HG02970 (cell line): ENCODE data around the gene AFAP1.

Source experiments
- ATAC-seq: cut with Tn5 transposase; IDR thresholded peaks from one replicate; pipeline ENCODE4 v1.9.1; 2021; ENCODE audit warnings: mild to moderate bottlenecking, moderate library complexity, moderate number of reproducible peaks; ENCODE audit not compliant: unreplicated experiment, low FRiP score

Gene AFAP1

DNA sequence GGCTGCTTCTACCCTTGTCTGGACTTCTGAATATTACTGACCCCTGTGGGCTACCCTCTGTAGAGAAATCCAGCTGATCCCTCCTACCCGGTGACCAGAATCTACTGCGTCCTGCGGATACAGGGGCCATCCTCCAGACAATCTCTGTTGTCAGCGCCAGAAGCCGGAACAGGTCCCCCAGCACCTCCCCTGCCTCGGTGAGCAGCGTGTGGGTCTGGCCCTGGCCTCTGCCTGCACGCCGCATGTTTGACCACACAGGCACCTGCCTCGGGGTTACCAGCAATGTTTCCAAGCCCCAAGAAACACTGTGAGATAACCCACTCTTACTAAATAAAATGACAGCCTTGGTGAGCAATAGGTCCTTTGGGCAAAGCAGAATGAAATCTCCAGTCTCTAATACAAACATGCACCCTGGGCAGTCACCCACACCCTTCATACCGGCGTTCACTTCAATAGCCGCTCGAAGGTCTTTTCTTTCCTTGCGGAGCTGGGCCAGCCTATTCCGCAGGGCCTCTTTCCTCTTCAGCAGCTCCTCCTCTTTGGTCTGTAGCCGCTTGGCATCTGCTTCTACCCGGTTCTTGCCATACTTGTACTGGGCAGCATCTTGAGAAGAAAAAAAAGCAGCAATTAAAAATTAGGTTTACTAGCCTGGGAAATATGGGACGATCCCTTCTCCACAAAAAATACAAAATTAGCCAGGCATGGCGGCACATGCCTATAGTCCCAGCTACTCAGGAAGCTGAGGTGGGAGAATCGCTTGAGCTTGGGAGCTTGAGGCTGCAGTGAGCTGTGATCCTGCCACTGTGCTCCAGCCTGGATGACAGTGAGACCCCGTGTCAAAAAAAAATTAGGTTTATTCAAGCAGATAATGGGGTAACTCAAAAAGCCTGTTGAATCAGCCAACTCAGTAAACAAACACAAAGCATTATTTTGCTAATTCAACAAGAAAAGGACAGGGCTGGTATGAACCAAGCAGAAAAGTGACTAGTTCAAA lies 165.1 kb downstream of the AFAP1 start:
- no peak for ATAC-seq

DNA sequence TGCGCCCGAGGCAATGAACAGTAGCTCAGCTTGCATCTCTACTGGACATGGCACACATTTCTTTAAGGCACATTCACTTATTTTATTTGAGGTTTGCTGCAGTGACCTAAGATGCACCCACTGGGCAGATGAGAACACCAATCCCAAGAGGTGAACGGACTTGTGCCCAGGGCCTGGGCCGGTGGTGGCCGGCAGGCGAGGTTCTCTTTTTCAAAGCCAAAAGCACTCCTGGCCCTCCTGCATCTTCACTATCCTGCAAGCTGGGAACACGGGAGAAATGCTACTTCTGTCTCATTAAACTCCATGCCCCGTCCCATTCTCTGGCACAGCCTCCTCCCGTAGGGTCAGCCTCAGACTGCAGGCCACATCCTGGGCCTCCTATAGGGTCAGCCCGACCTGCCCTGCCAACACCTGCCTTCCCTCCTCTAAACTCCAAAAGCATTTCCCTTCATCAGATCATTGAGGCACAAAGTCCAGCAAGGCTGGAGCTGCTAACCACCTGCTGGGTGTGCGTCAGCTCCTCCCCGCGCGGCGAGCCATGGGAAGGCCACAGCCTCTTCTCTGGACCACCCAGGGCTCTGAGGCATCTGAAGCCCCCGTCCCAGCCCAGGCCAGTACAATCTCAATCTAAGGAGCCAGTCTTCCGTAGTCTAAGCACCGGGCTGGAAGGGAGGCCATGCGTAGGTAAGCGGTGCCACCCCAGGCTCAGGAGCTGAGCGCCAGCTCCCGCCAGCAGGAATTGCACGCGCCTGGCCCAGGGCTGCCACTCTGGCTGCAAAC lies 166.1 kb downstream of the AFAP1 start:
- no peak for ATAC-seq

GRCh38 chr4:7772711-7773385 lies 166.8 kb downstream of the AFAP1 start:
- ATAC-seq = no peak

- ATAC-seq = no peak
These were observed 167.8 kb downstream of the AFAP1 start for GRCh38 chr4:7771541-7772507.

GRCh38 chr4:7771056-7771455 lies 168.6 kb downstream of the AFAP1 start:
- no peak for ATAC-seq

GRCh38 chr4:7770224-7771050 lies 169.2 kb downstream of the AFAP1 start:
- ATAC-seq = no peak

GRCh38 chr4:7769396-7770223 lies 170.1 kb downstream of the AFAP1 start:
- ATAC-seq = no peak

- no peak for ATAC-seq
These were observed 170.9 kb downstream of the AFAP1 start for GRCh38 chr4:7768736-7769135.

- no peak for ATAC-seq
These were observed 171.7 kb downstream of the AFAP1 start for GRCh38 chr4:7767966-7768365.

GRCh38 chr4:7767526-7767925 lies 172.1 kb downstream of the AFAP1 start:
- no peak for ATAC-seq

DNA sequence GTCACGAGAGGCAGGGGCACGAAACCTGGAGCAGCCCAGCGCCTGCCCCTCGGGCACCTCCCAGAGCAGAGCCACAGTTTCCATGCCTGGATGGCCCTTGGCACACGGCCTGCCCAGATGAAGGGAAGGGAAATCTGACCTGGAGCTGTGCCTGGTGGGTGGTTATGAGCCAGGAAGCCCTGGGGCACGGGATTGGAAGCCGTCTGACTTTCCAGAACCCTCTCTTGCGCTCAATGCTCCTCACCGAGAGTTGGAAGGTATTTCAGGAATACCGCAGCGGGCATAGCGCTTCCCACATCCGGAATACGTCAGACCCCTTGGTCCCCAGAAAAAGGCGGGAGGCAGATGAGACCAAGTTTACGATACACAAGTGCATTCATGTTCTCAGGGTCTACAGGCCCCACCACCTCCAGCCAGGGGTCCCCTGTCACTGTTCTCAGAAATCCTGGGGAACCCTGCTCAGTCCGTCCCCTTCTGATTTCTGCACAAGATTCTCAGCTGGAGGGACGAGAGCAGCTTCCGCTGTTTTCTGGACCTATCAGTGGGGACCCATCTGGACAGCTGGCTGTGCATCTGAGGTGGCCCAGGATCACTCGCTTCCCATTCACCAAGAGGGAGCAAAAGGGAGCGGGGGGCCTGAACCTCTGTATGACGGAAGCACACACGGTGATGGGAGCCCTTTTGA lies 172.9 kb downstream of the AFAP1 start:
- no peak for ATAC-seq

DNA sequence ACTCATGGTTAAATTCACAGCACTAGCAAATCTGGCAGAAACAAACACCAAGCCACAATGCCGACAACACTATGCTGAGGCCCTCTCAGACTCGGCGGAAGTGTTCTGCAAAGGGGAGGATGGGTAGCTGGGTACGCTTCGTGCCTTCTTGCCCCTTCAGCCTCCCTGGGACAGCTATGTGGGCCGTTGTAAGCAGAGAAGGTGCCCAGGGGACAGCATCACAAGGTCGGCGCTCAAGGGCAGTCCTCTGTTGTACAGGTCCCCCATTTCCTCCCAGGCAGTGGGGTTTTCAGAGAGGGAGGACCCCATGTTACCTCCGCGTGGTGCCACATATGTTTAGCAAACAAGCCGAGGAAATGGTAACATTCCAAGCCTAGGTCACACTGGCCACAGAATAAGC lies 173.6 kb downstream of the AFAP1 start:
- no peak for ATAC-seq

DNA sequence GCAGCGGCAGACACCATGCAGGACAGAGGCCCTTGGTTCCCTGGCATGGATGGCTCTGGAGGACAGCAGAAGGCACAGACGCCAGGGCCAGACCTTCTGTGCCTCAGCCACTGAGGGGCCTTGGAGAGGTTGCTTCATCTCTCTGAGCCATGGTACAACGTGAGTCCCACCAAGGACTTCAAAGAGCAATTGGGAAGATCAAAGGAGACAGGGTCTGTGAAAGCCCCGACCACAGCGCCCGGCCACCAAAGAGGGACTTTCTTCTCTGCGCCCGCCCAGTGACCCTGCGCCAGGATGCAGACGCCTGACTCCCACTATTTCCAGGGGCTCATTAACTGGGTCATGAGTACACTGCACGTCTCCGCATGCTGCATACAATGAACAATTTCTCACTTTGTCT lies 174.0 kb downstream of the AFAP1 start:
- no peak for ATAC-seq

DNA sequence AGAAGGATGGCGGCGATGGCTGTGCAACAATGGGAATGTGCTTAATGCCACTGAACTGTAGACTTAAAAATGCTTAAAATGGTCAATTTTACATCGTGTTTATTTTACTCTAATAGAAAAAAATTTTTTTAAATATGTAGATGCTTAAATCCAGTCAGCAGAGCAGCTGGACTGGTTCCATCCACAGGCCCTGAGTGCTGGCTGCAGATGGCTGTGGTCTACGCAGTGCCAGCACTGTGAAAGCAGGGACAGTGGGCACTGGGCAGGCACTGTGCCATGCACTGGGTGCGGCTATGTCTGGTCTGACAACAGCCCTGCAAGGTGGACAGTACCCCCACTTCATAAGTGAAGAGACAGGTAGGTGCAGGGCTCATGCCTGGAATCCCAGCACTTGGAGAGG lies 175.2 kb downstream of the AFAP1 start:
- ATAC-seq = no peak

DNA sequence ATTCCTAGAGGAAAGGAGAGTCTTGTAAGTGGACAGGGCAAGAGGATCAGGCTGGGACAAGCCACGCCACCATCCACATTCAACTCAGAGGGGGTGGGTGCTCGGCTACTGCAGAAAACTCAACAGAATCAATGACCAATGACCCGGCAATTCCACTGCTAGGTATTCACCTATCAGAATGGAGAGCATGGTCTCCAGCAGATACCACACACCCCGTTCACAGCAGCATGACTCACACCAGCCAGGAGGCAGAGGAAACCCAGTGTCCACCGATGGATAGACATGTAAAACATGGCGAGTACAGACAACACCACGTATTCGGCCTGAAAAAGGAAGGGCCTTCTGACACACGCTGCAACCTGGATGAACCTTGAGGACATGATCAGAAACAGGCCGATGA lies 175.9 kb downstream of the AFAP1 start:
- ATAC-seq = no peak

GRCh38 chr4:7763106-7763505 lies 176.6 kb downstream of the AFAP1 start:
- no peak for ATAC-seq

GRCh38 chr4:7762376-7763030 lies 177.2 kb downstream of the AFAP1 start:
- no peak for ATAC-seq
